GM23248 (cell line): ENCODE results near the gene DDX25. TPM values are rescaled to one million over a fixed set of nuclear protein-coding genes. Genes with fewer than 3 reads are reported as not detected.
"Not testable (repeated sequence)": the region's sequence is repeated elsewhere in the genome, so short reads cannot be mapped to it uniquely, and the experiment has no call there.

ENCODE experiments used
- DNase-seq: peaks from one replicate; pipeline ENCODE4 v3.0.0-alpha.2; 2015
- H2AFZ ChIP-seq: fragments of 200-600 bp; sonication (generic); 2 replicates; pipeline ENCODE4 v1.6.1; 2016; ENCODE audit warnings: antibody characterized with exemption
- H3F3A ChIP-seq: fragments of 200-600 bp; sonication (generic); 2 replicates; pipeline ENCODE4 v1.6.1; 2016; ENCODE audit warnings: mild to moderate bottlenecking, antibody characterized with exemption, mixed run types; ENCODE audit not compliant: insufficient read depth
- H3K27ac ChIP-seq: fragments of 200-600 bp; sonication (generic); 2 replicates; pipeline ENCODE4 v1.5.1; 2016; ENCODE audit warnings: mild to moderate bottlenecking
- H3K27me3 ChIP-seq: fragments of 200-600 bp; sonication (generic); replicated peaks from 2 replicates; pipeline ENCODE4 v1.6.1; 2016; ENCODE audit warnings: mild to moderate bottlenecking; ENCODE audit not compliant: insufficient read depth
- H3K36me3 ChIP-seq: fragments of 200-600 bp; sonication (generic); 2 replicates; pipeline ENCODE4 v1.6.1; 2016; ENCODE audit warnings: low read depth, mild to moderate bottlenecking
- H3K4me1 ChIP-seq: fragments of 200-600 bp; sonication (generic); 2 replicates; pipeline ENCODE4 v1.6.1; 2016; ENCODE audit warnings: mild to moderate bottlenecking; ENCODE audit not compliant: insufficient read depth
- H3K4me2 ChIP-seq: fragments of 200-600 bp; sonication (generic); one replicate; pipeline ENCODE4 v1.6.1; 2016; ENCODE audit warnings: mild to moderate bottlenecking; ENCODE audit not compliant: unreplicated experiment
- H3K4me3 ChIP-seq: fragments of 200-600 bp; sonication (generic); 2 replicates; pipeline ENCODE4 v1.5.1; 2016; ENCODE audit warnings: mild to moderate bottlenecking
- H3K79me2 ChIP-seq: fragments of 200-600 bp; sonication (generic); 2 replicates; pipeline ENCODE4 v1.6.1; 2016; ENCODE audit warnings: mild to moderate bottlenecking; ENCODE audit not compliant: insufficient read depth
- H3K9ac ChIP-seq: fragments of 200-600 bp; sonication (generic); 2 replicates; pipeline ENCODE4 v1.6.1; 2016; ENCODE audit warnings: mild to moderate bottlenecking
- H3K9me2 ChIP-seq: fragments of 200-600 bp; sonication (generic); 2 replicates; pipeline ENCODE4 v1.6.1; 2016; ENCODE audit warnings: mixed run types, mild to moderate bottlenecking, moderate library complexity; ENCODE audit not compliant: insufficient read depth
- H3K9me3 ChIP-seq: fragments of 200-600 bp; sonication (generic); one replicate; pipeline ENCODE4 v1.6.1; 2017; ENCODE audit warnings: low read depth
- H4K20me1 ChIP-seq: fragments of 200-600 bp; sonication (generic); 2 replicates; pipeline ENCODE4 v1.6.0; 2016; ENCODE audit not compliant: insufficient read depth
- EZH2 ChIP-seq: fragments of 200-600 bp; sonication (generic); IDR thresholded peaks from 2 replicates; pipeline ENCODE4 v1.6.1; 2018; ENCODE audit warnings: antibody characterized with exemption, mild to moderate bottlenecking; ENCODE audit not compliant: insufficient read depth, poor library complexity, severe bottlenecking
- EZH2phosphoT487 ChIP-seq: fragments of 200-600 bp; sonication (generic); IDR thresholded peaks from 2 replicates; pipeline ENCODE4 v1.6.1; 2018; ENCODE audit warnings: antibody characterized with exemption, moderate library complexity, mild to moderate bottlenecking, low read depth; ENCODE audit not compliant: insufficient read depth
- WGBS, 2 experiments: methylation state at CpG; one replicate each; pipeline ENCODE4 v1.1.6; 2015 to 2017; ENCODE audit warnings: low lambda C conversion rate in 2 of 2, low coverage in 1 of 2; ENCODE audit errors: missing lambda C conversion rate in 2 of 2; 5-methylcytosine and 5-hydroxymethylcytosine counted together
- in situ Hi-C: fragments of 300-500 bp; cut with MboI; formaldehyde crosslinking; loops from 2 replicates; pipeline ENCODE4 v1.15.0; 2020
- polyA plus RNA-seq: library from polyadenylated mRNA; unstranded; fragments of >200 nt; fragmentation: Nextera tagmentation; extraction: Ambion mirVana; gene quantifications from 2 replicates; pipeline ENCODE4 v1.2.1, GENCODE V29; 2016
- total RNA-seq: library from RNA; depleted of rRNA; stranded (reverse); fragments of >200 nt; shearing (Covaris generic); gene quantifications from 2 replicates; pipeline ENCODE4 v1.2.3, GENCODE V29; 2014

Gene DDX25
- total and polyA plus RNA-seq, 2 experiments from 2014 or later, result not detected

DNA sequence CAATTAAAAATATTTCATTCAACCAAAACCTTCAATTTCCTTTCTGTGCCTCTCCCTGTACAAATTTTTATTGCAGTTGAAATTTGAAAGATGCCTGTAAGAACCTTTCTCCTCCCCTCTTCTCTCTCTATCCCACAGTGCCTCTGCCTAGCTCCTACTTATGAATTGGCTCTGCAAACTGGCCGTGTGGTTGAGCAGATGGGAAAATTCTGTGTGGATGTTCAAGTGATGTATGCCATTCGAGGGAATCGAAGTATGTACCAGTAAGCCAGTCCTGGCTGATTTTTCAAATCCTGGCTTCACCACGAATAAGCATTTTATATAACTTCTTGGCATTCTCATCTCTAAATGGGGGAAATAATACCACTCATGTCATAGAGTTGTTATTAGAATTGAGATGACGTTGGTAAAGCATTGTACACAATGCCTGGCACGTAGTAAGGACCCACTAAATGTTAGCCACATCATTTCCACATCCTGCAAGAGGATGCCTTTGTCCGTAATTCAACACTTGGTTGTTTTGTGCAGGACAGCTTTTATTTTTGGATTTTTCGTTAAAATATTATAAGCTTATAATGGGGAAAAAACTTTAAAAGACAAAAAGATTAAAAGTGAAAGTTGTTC lies 6.0 kb downstream of the DDX25 start:
- Histone ChIP-seq H3K9me2 (no peaks in the 10 kb centered on the region), H3K4me1 (no peaks in the 10 kb centered on the region), H3K9me3 (no peaks in the 10 kb centered on the region), H3K27me3 (peaks cover 63% of the 10 kb centered on the region), H3K36me3 (no peaks in the 10 kb centered on the region), H3K4me2 (no peak overlapping the region), H3K27ac (no peak overlapping the region), H4K20me1 (no peaks in the 10 kb centered on the region), H2AFZ (no peak overlapping the region), H3K4me3 (no peak overlapping the region), H3K9ac (no peak overlapping the region), H3K79me2 (no peaks in the 10 kb centered on the region), H3F3A (no peaks in the 10 kb centered on the region)
- in situ Hi-C loops, result no loop called here
- no peak for TF ChIP-seq EZH2
- no peak for TF ChIP-seq EZH2phosphoT487
- 28 to 31% methylated on average over 8 of the region's 8 CpGs for WGBS, 2 experiments
- no peak for DNase-seq

- in situ Hi-C loops, H3K9me3 ChIP-seq, H3K27ac ChIP-seq, H3K36me3 ChIP-seq, H3F3A ChIP-seq, H3K79me2 ChIP-seq, H3K4me1 ChIP-seq, H3K9ac ChIP-seq, H3K4me2 ChIP-seq, H3K4me3 ChIP-seq, H3K9me2 ChIP-seq, H2AFZ ChIP-seq, DNase-seq, H4K20me1 ChIP-seq: not testable (repeated sequence)
- 80 to 86% methylated on average over 3 of the region's 3 CpGs for WGBS, 2 experiments
- peaks cover 82% of the 10 kb centered on the region for H3K27me3 ChIP-seq
Measured at GRCh38 chr11:125914601-125915000, 10.3 kb downstream of the DDX25 start.

DNA sequence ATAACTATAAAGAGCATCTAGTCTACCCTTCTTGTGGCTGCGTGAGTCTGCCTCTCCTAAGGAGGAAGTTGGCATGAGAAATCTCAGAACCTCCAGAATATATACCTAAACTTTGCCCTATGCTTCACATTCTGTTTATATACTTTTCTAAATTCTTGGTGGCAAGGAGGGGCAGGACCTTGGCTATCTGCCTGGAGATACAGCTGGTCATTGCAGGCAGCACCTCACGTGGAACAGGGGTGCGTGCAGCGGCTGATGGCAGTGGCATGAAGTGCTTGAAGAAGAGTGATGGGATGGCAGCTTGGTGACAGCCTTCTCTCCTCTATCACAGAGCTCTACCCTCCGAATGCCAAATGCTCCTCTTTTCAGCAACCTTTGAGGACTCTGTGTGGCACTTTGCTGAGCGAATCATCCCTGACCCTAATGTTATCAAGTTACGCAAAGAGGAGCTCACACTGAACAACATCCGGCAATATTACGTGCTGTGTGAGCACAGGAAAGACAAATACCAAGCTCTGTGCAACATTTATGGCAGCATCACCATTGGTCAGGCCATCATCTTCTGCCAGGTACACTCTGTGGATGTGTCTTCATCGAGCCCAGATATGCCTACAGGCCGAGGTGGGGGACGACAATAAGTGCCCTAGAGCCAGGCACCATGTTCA lies 12.5 kb downstream of the DDX25 start:
- Histone ChIP-seq H3K9ac (no peak overlapping the region), H2AFZ (no peak overlapping the region), H3K79me2 (no peaks in the 10 kb centered on the region), H3F3A (no peaks in the 10 kb centered on the region), H3K9me3 (no peaks in the 10 kb centered on the region), H3K4me3 (no peak overlapping the region), H3K4me2 (no peak overlapping the region), H3K27me3 (peaks cover 77% of the 10 kb centered on the region), H3K4me1 (no peaks in the 10 kb centered on the region), H3K36me3 (no peaks in the 10 kb centered on the region), H3K9me2 (no peaks in the 10 kb centered on the region), H3K27ac (no peak overlapping the region), H4K20me1 (no peaks in the 10 kb centered on the region)
- WGBS, 2 experiments, result 65 to 72% methylated on average over 12 of the region's 12 CpGs
- no peak for DNase-seq
- no peak for TF ChIP-seq EZH2phosphoT487
- TF ChIP-seq EZH2, result no peak
- in situ Hi-C loops, result no loop called here

DNA sequence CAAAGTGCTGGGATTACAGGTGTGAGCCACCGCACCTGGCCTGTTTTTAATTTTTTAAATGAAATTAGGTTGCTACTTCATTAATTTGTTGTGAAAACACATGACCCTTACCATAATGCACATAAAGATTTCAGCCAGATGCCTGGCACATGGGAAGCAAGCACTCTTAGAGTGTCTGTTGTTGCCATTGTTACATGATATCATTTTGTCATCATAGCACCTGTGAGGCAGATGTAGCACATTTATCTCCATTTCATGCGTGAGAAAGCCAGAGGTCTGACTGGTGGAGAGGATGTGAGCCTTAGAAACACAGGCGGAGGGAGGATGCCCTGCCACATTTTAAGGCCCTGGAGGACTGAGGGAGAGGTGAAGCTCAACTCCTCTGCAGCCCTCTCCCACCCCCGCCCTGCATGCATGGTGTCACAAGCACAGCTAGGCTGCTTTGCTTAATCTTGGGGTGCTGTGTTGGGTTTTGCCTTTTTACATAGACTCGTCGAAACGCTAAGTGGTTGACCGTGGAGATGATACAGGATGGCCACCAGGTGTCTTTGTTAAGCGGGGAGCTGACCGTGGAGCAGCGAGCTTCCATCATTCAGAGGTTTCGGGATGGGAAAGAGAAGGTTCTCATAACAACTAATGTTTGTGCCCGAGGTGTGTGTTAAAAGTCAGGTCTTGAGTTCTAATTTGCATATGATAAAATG lies 14.0 kb downstream of the DDX25 start:
- Histone ChIP-seq H3K9me2 (no peaks in the 10 kb centered on the region), H3K4me3 (no peak overlapping the region), H2AFZ (no peak overlapping the region), H3K27ac (no peak overlapping the region), H3K9ac (no peak overlapping the region), H3K79me2 (no peaks in the 10 kb centered on the region), H3F3A (no peaks in the 10 kb centered on the region), H3K4me2 (no peak overlapping the region), H3K36me3 (no peaks in the 10 kb centered on the region), H4K20me1 (no peaks in the 10 kb centered on the region), H3K27me3 (peaks cover 69% of the 10 kb centered on the region), H3K4me1 (no peaks in the 10 kb centered on the region), H3K9me3 (no peaks in the 10 kb centered on the region)
- DNase-seq, result peak; percentile 20
- WGBS, 2 experiments, result 35 to 38% methylated on average over 12 to 13 of the region's 13 CpGs
- no peak for TF ChIP-seq EZH2phosphoT487
- TF ChIP-seq EZH2, result no peak
- in situ Hi-C loops, result no loop called here
